GM10266 (cell line): ENCODE results near the gene CALB2.

ENCODE experiments used
- DNase-seq: peaks from one replicate; pipeline ENCODE4 v3.0.0; 2012; ENCODE audit errors: extremely low spot score
- CTCF ChIP-seq: IDR thresholded peaks from 2 replicates; pipeline ENCODE4 v1.5.1; 2012; ENCODE audit warnings: mild to moderate bottlenecking, low read depth; ENCODE audit not compliant: control insufficient read depth, insufficient read depth; ENCODE audit errors: missing control alignments

Gene CALB2

GRCh38 chr16:71376465-71377157, 18.1 kb downstream of the CALB2 start:
- no peak for DNase-seq
- TF ChIP-seq CTCF, result no peak

GRCh38 chr16:71379711-71380110, 21.2 kb downstream of the CALB2 start:
- no peak for TF ChIP-seq CTCF
- DNase-seq, result no peak

- no peak for TF ChIP-seq CTCF
- no peak for DNase-seq
These were observed 22.3 kb downstream of the CALB2 start for GRCh38 chr16:71380831-71381230.

- TF ChIP-seq CTCF, result no peak
- no peak for DNase-seq
These were observed 24.7 kb downstream of the CALB2 start for GRCh38 chr16:71383054-71383773.

GRCh38 chr16:71384073-71384724, 25.7 kb downstream of the CALB2 start:
- TF ChIP-seq CTCF, result no peak

GRCh38 chr16:71387045-71387871, 28.7 kb downstream of the CALB2 start:
- DNase-seq, result no peak
- no peak for TF ChIP-seq CTCF

More at GRCh38 chr16:71384073-71384724, 25.7 kb downstream of the CALB2 start:
- no peak for DNase-seq

GRCh38 chr16:71389330-71389729, 30.8 kb downstream of the CALB2 start:
- TF ChIP-seq CTCF, result no peak
- DNase-seq, result no peak
